Fibroblast of skin of left biceps (primary cell): ENCODE data around the gene DHX15.

Source experiments
- DNase-seq, 2 experiments: peaks; one replicate each; pipeline ENCODE4 v3.0.0-alpha.2; 2013; ENCODE audit warnings: low read depth in 2 of 2

Gene DHX15

DNA sequence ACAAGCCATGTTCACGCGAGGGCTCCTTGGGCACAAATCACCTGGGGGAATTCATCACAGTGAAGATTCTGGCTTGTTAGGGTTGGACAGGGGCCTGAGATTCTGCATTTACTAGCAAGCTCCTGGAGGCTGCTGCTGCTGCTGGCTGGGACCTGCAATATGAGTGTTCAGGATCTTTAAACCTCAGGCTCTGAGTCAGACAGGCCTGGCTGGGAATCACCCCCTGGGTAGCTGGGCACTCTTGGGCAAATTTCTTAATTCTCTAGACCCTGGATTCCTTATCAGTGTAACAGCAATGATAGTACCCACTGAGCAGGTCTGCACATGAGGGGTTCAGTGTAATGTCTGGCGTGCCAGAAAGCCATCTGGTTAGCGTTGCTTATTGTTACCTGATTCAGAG is 101.5 kb downstream of the DHX15 start:
- no peak for DNase-seq

DNA sequence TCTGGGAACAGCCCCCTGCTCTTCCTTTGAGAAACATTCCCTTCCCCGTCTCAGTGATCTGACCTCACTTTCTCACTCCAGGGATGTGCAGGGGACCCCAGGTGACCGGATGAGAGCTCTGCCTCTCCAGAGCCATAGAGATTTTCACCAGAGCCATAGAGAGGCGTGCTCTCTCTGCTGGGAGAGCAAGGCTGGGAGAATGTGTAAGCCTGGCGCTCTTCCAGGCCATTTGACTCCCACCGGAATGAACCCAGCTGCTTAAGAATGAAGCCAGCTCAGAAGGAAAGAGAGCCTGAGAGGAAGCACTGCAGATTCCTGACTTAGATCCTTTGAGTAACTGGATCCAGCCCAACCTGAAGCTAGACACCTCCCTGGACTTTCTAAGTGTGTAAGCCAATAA is 106.4 kb downstream of the DHX15 start:
- peak in 1 of 2 experiments; percentile 63 for DNase-seq
